LNCaP clone FGC (cell line): Measurements from ENCODE around the gene CDC14B.

ENCODE experiments used
- DNase-seq: peaks from one replicate; pipeline ENCODE4 v3.0.0-alpha.2; 2011; ENCODE audit warnings: low read depth
- H3K4me3 ChIP-seq: 2 replicates; pipeline ENCODE4 v1.5.1; 2011; ENCODE audit warnings: mild to moderate bottlenecking, low read depth, low read length, control low read depth
- CTCF ChIP-seq: IDR thresholded peaks from 2 replicates; pipeline ENCODE4 v1.5.1; 2012; ENCODE audit warnings: mild to moderate bottlenecking; ENCODE audit not compliant: control insufficient read depth, insufficient read depth; ENCODE audit errors: extremely low read depth

The CDC14B gene

GRCh38 chr9:96450613-96451528, 168.8 kb downstream of the CDC14B start:
- DNase-seq = no peak

More at GRCh38 chr9:96450613-96451528, 168.8 kb downstream of the CDC14B start:
- H3K4me3 ChIP-seq = peak overlapping the region; percentile 56
- no peak for TF ChIP-seq CTCF
